ENCODE measurements around the gene TRAPPC3L.

TRAPPC3L gene

GRCh38 chr6:116465246-116465645, 80.2 kb downstream of the TRAPPC3L start:
- no peak for DNase-seq (ENCODE audit: low spot score)

- DNase-seq (ENCODE audit: low spot score), result no peak
Measured at GRCh38 chr6:116463301-116463700, 82.2 kb downstream of the TRAPPC3L start.

GRCh38 chr6:116461932-116462885, 83.3 kb downstream of the TRAPPC3L start:
- no peak for DNase-seq (ENCODE audit: low spot score)

GRCh38 chr6:116461331-116461931, 84.1 kb downstream of the TRAPPC3L start, which contains the start of gene CALHM6:
CALHM6 (plus strand) TSS chr6:116461375; CDS start chr6:116461930, 555 bp downstream.
- no peak for DNase-seq (ENCODE audit: low spot score)

- DNase-seq (ENCODE audit: low spot score), result no peak
Measured at GRCh38 chr6:116459927-116460326, 85.6 kb downstream of the TRAPPC3L start.

- no peak for DNase-seq (ENCODE audit: low spot score)
Measured at GRCh38 chr6:116458264-116458663, 87.2 kb downstream of the TRAPPC3L start.

GRCh38 chr6:116456927-116457326, 88.6 kb downstream of the TRAPPC3L start:
- DNase-seq (ENCODE audit: low spot score), result no peak

- no peak for DNase-seq (ENCODE audit: low spot score)
Measured at GRCh38 chr6:116456106-116456505, 89.4 kb downstream of the TRAPPC3L start.

- no peak for DNase-seq (ENCODE audit: low spot score)
Measured at GRCh38 chr6:116452531-116452930, 93.0 kb downstream of the TRAPPC3L start.

- DNase-seq (ENCODE audit: low spot score), result no peak
Measured at GRCh38 chr6:116451916-116452315, 93.6 kb downstream of the TRAPPC3L start.

GRCh38 chr6:116450769-116451740, 94.4 kb downstream of the TRAPPC3L start:
- DNase-seq (ENCODE audit: low spot score), result no peak

GRCh38 chr6:116450185-116450710, 95.2 kb downstream of the TRAPPC3L start:
- no peak for DNase-seq (ENCODE audit: low spot score)

GRCh38 chr6:116449565-116449964, 95.9 kb downstream of the TRAPPC3L start:
- DNase-seq (ENCODE audit: low spot score), result no peak

GRCh38 chr6:116447496-116448011, 97.9 kb downstream of the TRAPPC3L start:
- DNase-seq (ENCODE audit: low spot score), result no peak

GRCh38 chr6:116447052-116447451, 98.4 kb downstream of the TRAPPC3L start:
- DNase-seq (ENCODE audit: low spot score), result no peak

GRCh38 chr6:116446399-116446798, 99.1 kb downstream of the TRAPPC3L start:
- no peak for DNase-seq (ENCODE audit: low spot score)

- no peak for DNase-seq (ENCODE audit: low spot score)
Measured at GRCh38 chr6:116445102-116445501, 100.4 kb downstream of the TRAPPC3L start.
